PC-3 (cell line): ENCODE results near the gene SPRED2. TPM values are rescaled to one million over a fixed set of nuclear protein-coding genes. Genes with fewer than 3 reads are reported as not detected.

Experiments
- ATAC-seq: fragments of 200-7000 bp; cut with Tn5 transposase; 2 replicates; pipeline ENCODE4 v1.9.1; 2020; ENCODE audit warnings: mild to moderate bottlenecking, moderate library complexity
- BruUV-seq: library from RNA; stranded (reverse); fragments of 400-500 nt; replicated peaks from 2 replicates; lab custom pipeline; 2021; lab: Mats Ljungman, UMichigan
- CTCF ChIA-PET: fragments of 300-600 bp; sonication (Branson Sonifier 250); formaldehyde crosslinking; loops from one replicate; lab custom pipeline; 2022; ENCODE audit warnings: antibody characterized with exemption; lab: Charles Lee
- POLR2A ChIA-PET: fragments of 300-600 bp; sonication (Branson Sonifier 250); formaldehyde crosslinking; loops from one replicate; lab custom pipeline; 2022; ENCODE audit warnings: antibody characterized with exemption; ENCODE audit not compliant: unreplicated experiment; lab: Charles Lee
- DNase-seq: peaks from one replicate; pipeline ENCODE4 v3.0.0-alpha.2; 2015
- H2AFZ ChIP-seq: fragments of 300-600 bp; sonication (generic); 2 replicates; pipeline ENCODE4 v1.6.0; 2016; ENCODE audit warnings: antibody characterized with exemption, low read length
- H3F3A ChIP-seq: fragments of 300-600 bp; sonication (generic); one replicate; pipeline ENCODE4 v1.6.0; 2017; ENCODE audit warnings: antibody characterized with exemption, low read length, control low read depth, mild to moderate bottlenecking; ENCODE audit not compliant: unreplicated experiment
- H3K27ac ChIP-seq: fragments of 300-600 bp; sonication (generic); 2 replicates; pipeline ENCODE4 v1.5.1; 2016; ENCODE audit warnings: mild to moderate bottlenecking, low read length
- H3K27me3 ChIP-seq: fragments of 300-600 bp; sonication (generic); 2 replicates; pipeline ENCODE4 v1.6.1; 2016; ENCODE audit warnings: low read length, mixed read lengths
- H3K36me3 ChIP-seq: fragments of 300-600 bp; sonication (generic); 2 replicates; pipeline ENCODE4 v1.6.1; 2016; ENCODE audit warnings: low read depth, mixed run types, low read length, mixed read lengths
- H3K4me1 ChIP-seq: fragments of 300-600 bp; sonication (generic); 2 replicates; pipeline ENCODE4 v1.5.1; 2016; ENCODE audit warnings: low read length; ENCODE audit not compliant: insufficient read depth
- H3K4me2 ChIP-seq: fragments of 300-600 bp; sonication (generic); 2 replicates; pipeline ENCODE4 v1.6.0; 2016; ENCODE audit warnings: low read length
- H3K4me3 ChIP-seq: fragments of 300-600 bp; sonication (generic); 2 replicates; pipeline ENCODE4 v1.5.1; 2016; ENCODE audit warnings: mild to moderate bottlenecking, low read length, mixed read lengths
- H3K79me2 ChIP-seq: fragments of 300-600 bp; sonication (generic); 2 replicates; pipeline ENCODE4 v1.6.1; 2017; ENCODE audit warnings: low read length, mixed read lengths
- H3K9ac ChIP-seq: fragments of 300-600 bp; sonication (generic); 2 replicates; pipeline ENCODE4 v1.6.0; 2016; ENCODE audit warnings: mild to moderate bottlenecking, low read length
- H3K9me2 ChIP-seq: fragments of 300-600 bp; sonication (generic); replicated peaks from 2 replicates; pipeline ENCODE4 v1.6.1; 2016; ENCODE audit warnings: mixed run types, low read length, mixed read lengths
- H3K9me3 ChIP-seq: fragments of 300-600 bp; sonication (generic); 2 replicates; pipeline ENCODE4 v1.6.1; 2016; ENCODE audit warnings: low read length, mixed read lengths
- H4K20me1 ChIP-seq: fragments of 300-600 bp; sonication (generic); 2 replicates; pipeline ENCODE4 v1.6.1; 2016; ENCODE audit warnings: low read length, mixed read lengths
- CTCF ChIP-seq: fragments of 300-600 bp; sonication (generic); conservative IDR thresholded peaks from 2 replicates; pipeline ENCODE4 v1.5.1; 2017; ENCODE audit warnings: antibody characterized with exemption, low read depth, mild to moderate bottlenecking, low read length
- EZH2 ChIP-seq: fragments of 300-600 bp; sonication (generic); IDR thresholded peaks from one replicate; pipeline ENCODE4 v1.6.1; 2017; ENCODE audit warnings: antibody characterized with exemption, mild to moderate bottlenecking, low read length; ENCODE audit not compliant: unreplicated experiment
- EZH2phosphoT487 ChIP-seq: fragments of 300-600 bp; sonication (generic); IDR thresholded peaks from 2 replicates; pipeline ENCODE4 v1.6.1; 2018; ENCODE audit warnings: mild to moderate bottlenecking, antibody characterized with exemption, low read length, borderline replicate concordance
- intact Hi-C: fragments of 100-400 bp; cut with micrococcal nuclease; formaldehyde crosslinking; loops from 2 replicates; pipeline ENCODE4 v1.9.0; 2023
- total RNA-seq: library from RNA; depleted of rRNA; stranded (reverse); fragments of >200 nt; gene quantifications from 2 replicates; pipeline ENCODE4 v1.2.3, GENCODE V29; 2014

SPRED2 gene
- total RNA-seq, 1 experiment from 2014 or later, result 16.2 TPM

DNA sequence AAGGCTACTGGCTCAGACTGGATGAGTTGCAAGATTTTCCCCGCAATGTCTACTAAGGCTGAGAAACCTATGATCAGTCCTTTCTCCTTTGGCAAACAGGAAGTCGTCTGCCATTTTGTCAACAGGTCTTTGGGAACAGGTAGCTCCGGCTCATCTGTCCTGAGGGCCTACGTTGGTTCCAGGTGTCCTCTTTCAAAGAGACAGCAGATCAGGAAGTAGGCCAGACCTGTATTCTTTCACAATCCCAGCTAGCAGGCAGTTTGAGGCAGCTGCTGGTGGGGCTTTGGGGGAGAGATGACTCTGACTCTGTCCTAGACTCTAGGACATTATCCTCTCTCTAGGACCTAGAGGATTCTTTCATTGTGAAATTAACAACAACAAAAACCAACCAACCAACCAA is 106.1 kb downstream of the SPRED2 start:
- no peak overlapping the region for H3K4me3 ChIP-seq
- no peaks in the 10 kb centered on the region for H3K79me2 ChIP-seq
- POLR2A ChIA-PET, result interaction anchor here (0.7 kb wide), 1 partner anchor 75 kb away, joined by 4 read pairs; no protein-coding TSS in a partner anchor
- peaks cover 27% of the 10 kb centered on the region for H3K36me3 ChIP-seq
- H3K4me1 ChIP-seq, result peaks cover 21% of the 10 kb centered on the region
- H3K9ac ChIP-seq, result no peak overlapping the region
- ATAC-seq (no peak), DNase-seq (no peak)
- H3K4me2 ChIP-seq, result no peak overlapping the region
- no peak overlapping the region for H3K27ac ChIP-seq
- no TSS peak for BruUV-seq
- peaks cover 5% of the 10 kb centered on the region for H3F3A ChIP-seq
- no peaks in the 10 kb centered on the region for H3K27me3 ChIP-seq
- H2AFZ ChIP-seq, result no peak overlapping the region
- no peaks in the 10 kb centered on the region for H3K9me3 ChIP-seq
- intact Hi-C loops, result no loop called here
- CTCF ChIA-PET, result interaction anchor here (0.7 kb wide), 1 partner anchor 58 kb away, joined by 6 read pairs; no protein-coding TSS in a partner anchor
- TF ChIP-seq EZH2phosphoT487 (no peak), CTCF (no peak)
- no peaks in the 10 kb centered on the region for H3K9me2 ChIP-seq
- H4K20me1 ChIP-seq, result no peaks in the 10 kb centered on the region

- TF ChIP-seq EZH2phosphoT487 (no peak), CTCF (no peak), EZH2 (no peak)
- peaks cover 33% of the 10 kb centered on the region for H3K4me1 ChIP-seq
- ATAC-seq (no peak), DNase-seq (no peak)
- no peak overlapping the region for H3K27ac ChIP-seq
- no peaks in the 10 kb centered on the region for H3K9me2 ChIP-seq
- H3K4me3 ChIP-seq, result no peak overlapping the region
- peaks cover 15% of the 10 kb centered on the region for H3F3A ChIP-seq
- no peaks in the 10 kb centered on the region for H4K20me1 ChIP-seq
- CTCF ChIA-PET, result no interaction called here
- H3K36me3 ChIP-seq, result peaks cover 24% of the 10 kb centered on the region
- no TSS peak for BruUV-seq
- H3K4me2 ChIP-seq, result no peak overlapping the region
- H3K27me3 ChIP-seq, result no peaks in the 10 kb centered on the region
- no peak overlapping the region for H3K9ac ChIP-seq
- intact Hi-C loops, result no loop called here
- POLR2A ChIA-PET, result no interaction called here
- no peaks in the 10 kb centered on the region for H3K9me3 ChIP-seq
- no peaks in the 10 kb centered on the region for H3K79me2 ChIP-seq
- no peak overlapping the region for H2AFZ ChIP-seq
Measured at GRCh38 chr2:65325066-65325465, 107.3 kb downstream of the SPRED2 start.

GRCh38 chr2:65320946-65321345 is 111.5 kb downstream of the SPRED2 start:
- ChIA-PET CTCF (interaction anchor here (0.5 to 1.9 kb wide), 3 partner anchors 31 to 56 kb away, joined by 3 to 5 read pairs (median 3); no protein-coding TSS in a partner anchor), POLR2A (no interaction called here)
- Histone ChIP-seq H3K4me1 (peaks cover 68% of the 10 kb centered on the region), H3K9me3 (no peaks in the 10 kb centered on the region), H3K79me2 (peaks cover 19% of the 10 kb centered on the region), H3K9ac (peak overlapping the region; percentile 67), H4K20me1 (no peaks in the 10 kb centered on the region), H3K4me2 (peak overlapping the region; percentile 78), H2AFZ (no peak overlapping the region), H3K36me3 (peaks cover 9% of the 10 kb centered on the region; the same call in 1 of the 2 replicates), H3K9me2 (no peaks in the 10 kb centered on the region), H3K4me3 (peak overlapping the region; percentile 33; the same call in 1 of the 2 replicates), H3F3A (peaks cover 15% of the 10 kb centered on the region), H3K27me3 (no peaks in the 10 kb centered on the region), H3K27ac (peak overlapping the region; percentile 93)
- intact Hi-C loops, result loop anchor here (1.0 to 5.0 kb wide), 4 partner anchors 20 to 111 kb away; partner anchors contain the start of gene SPRED2
- DNase-seq (no peak), ATAC-seq (no peak)
- BruUV-seq, result no TSS peak
- TF ChIP-seq CTCF (no peak), EZH2 (no peak), EZH2phosphoT487 (no peak)
